ENCODE results near the gene DENND1B.

DENND1B gene

GRCh38 chr1:197674286-197674685, 101.0 kb downstream of the DENND1B start:
- H3K9me3 ChIP-seq (ENCODE audit: control insufficient read depth, low read length) = no peaks in the 10 kb centered on the region
- no peaks in the 10 kb centered on the region for H3K4me1 ChIP-seq (ENCODE audit: control insufficient read depth, insufficient read depth, low read length, poor library complexity, severe bottlenecking)
- DNase-seq = no peak
- H3K27me3 ChIP-seq (replicated peaks; ENCODE audit: control insufficient read depth, insufficient read depth, low read length, poor library complexity, severe bottlenecking) = no peaks in the 10 kb centered on the region
- H3K27ac ChIP-seq (ENCODE audit: insufficient read depth, low read length, poor library complexity, severe bottlenecking) = no peak overlapping the region
- H3K4me3 ChIP-seq (ENCODE audit: insufficient read depth, low read depth, low read length, poor library complexity, severe bottlenecking) = no peak overlapping the region
- H3K36me3 ChIP-seq (ENCODE audit: control insufficient read depth, insufficient read depth, low read length) = no peaks in the 10 kb centered on the region

- H3K9me3 ChIP-seq (ENCODE audit: control insufficient read depth, low read length) = no peaks in the 10 kb centered on the region
- H3K4me3 ChIP-seq (ENCODE audit: insufficient read depth, low read depth, low read length, poor library complexity, severe bottlenecking) = no peak overlapping the region
- no peaks in the 10 kb centered on the region for H3K4me1 ChIP-seq (ENCODE audit: control insufficient read depth, insufficient read depth, low read length, poor library complexity, severe bottlenecking)
- no peak overlapping the region for H3K27ac ChIP-seq (ENCODE audit: insufficient read depth, low read length, poor library complexity, severe bottlenecking)
- no peaks in the 10 kb centered on the region for H3K36me3 ChIP-seq (ENCODE audit: control insufficient read depth, insufficient read depth, low read length)
- no peaks in the 10 kb centered on the region for H3K27me3 ChIP-seq (replicated peaks; ENCODE audit: control insufficient read depth, insufficient read depth, low read length, poor library complexity, severe bottlenecking)
- DNase-seq = no peak
These were observed 102.0 kb downstream of the DENND1B start for GRCh38 chr1:197673292-197673691.

GRCh38 chr1:197672347-197672746, 102.9 kb downstream of the DENND1B start:
- no peak overlapping the region for H3K4me3 ChIP-seq (ENCODE audit: insufficient read depth, low read depth, low read length, poor library complexity, severe bottlenecking)
- no peaks in the 10 kb centered on the region for H3K4me1 ChIP-seq (ENCODE audit: control insufficient read depth, insufficient read depth, low read length, poor library complexity, severe bottlenecking)
- H3K27me3 ChIP-seq (replicated peaks; ENCODE audit: control insufficient read depth, insufficient read depth, low read length, poor library complexity, severe bottlenecking) = no peaks in the 10 kb centered on the region
- no peaks in the 10 kb centered on the region for H3K36me3 ChIP-seq (ENCODE audit: control insufficient read depth, insufficient read depth, low read length)
- no peaks in the 10 kb centered on the region for H3K9me3 ChIP-seq (ENCODE audit: control insufficient read depth, low read length)
- no peak overlapping the region for H3K27ac ChIP-seq (ENCODE audit: insufficient read depth, low read length, poor library complexity, severe bottlenecking)
- no peak for DNase-seq

GRCh38 chr1:197671920-197672319, 103.4 kb downstream of the DENND1B start:
- H3K27ac ChIP-seq (ENCODE audit: insufficient read depth, low read length, poor library complexity, severe bottlenecking) = no peak overlapping the region
- no peak for DNase-seq
- no peaks in the 10 kb centered on the region for H3K4me1 ChIP-seq (ENCODE audit: control insufficient read depth, insufficient read depth, low read length, poor library complexity, severe bottlenecking)
- no peaks in the 10 kb centered on the region for H3K27me3 ChIP-seq (replicated peaks; ENCODE audit: control insufficient read depth, insufficient read depth, low read length, poor library complexity, severe bottlenecking)
- H3K4me3 ChIP-seq (ENCODE audit: insufficient read depth, low read depth, low read length, poor library complexity, severe bottlenecking) = no peak overlapping the region
- no peaks in the 10 kb centered on the region for H3K36me3 ChIP-seq (ENCODE audit: control insufficient read depth, insufficient read depth, low read length)
- no peaks in the 10 kb centered on the region for H3K9me3 ChIP-seq (ENCODE audit: control insufficient read depth, low read length)

GRCh38 chr1:197671140-197671539, 104.1 kb downstream of the DENND1B start:
- DNase-seq = no peak
- Histone ChIP-seq H3K27ac (ENCODE audit: insufficient read depth, low read length, poor library complexity, severe bottlenecking) (no peak overlapping the region), H3K4me1 (ENCODE audit: control insufficient read depth, insufficient read depth, low read length, poor library complexity, severe bottlenecking) (no peaks in the 10 kb centered on the region), H3K36me3 (ENCODE audit: control insufficient read depth, insufficient read depth, low read length) (no peaks in the 10 kb centered on the region), H3K4me3 (ENCODE audit: insufficient read depth, low read depth, low read length, poor library complexity, severe bottlenecking) (no peak overlapping the region), H3K9me3 (ENCODE audit: control insufficient read depth, low read length) (no peaks in the 10 kb centered on the region), H3K27me3 (replicated peaks; ENCODE audit: control insufficient read depth, insufficient read depth, low read length, poor library complexity, severe bottlenecking) (no peaks in the 10 kb centered on the region)

- no peak for DNase-seq
- Histone ChIP-seq H3K36me3 (ENCODE audit: control insufficient read depth, insufficient read depth, low read length) (no peaks in the 10 kb centered on the region), H3K27me3 (replicated peaks; ENCODE audit: control insufficient read depth, insufficient read depth, low read length, poor library complexity, severe bottlenecking) (no peaks in the 10 kb centered on the region), H3K27ac (ENCODE audit: insufficient read depth, low read length, poor library complexity, severe bottlenecking) (no peak overlapping the region), H3K9me3 (ENCODE audit: control insufficient read depth, low read length) (no peaks in the 10 kb centered on the region), H3K4me3 (ENCODE audit: insufficient read depth, low read depth, low read length, poor library complexity, severe bottlenecking) (no peak overlapping the region), H3K4me1 (ENCODE audit: control insufficient read depth, insufficient read depth, low read length, poor library complexity, severe bottlenecking) (no peaks in the 10 kb centered on the region)
These were observed 108.5 kb downstream of the DENND1B start for GRCh38 chr1:197666769-197667285.

- H3K4me3 ChIP-seq (ENCODE audit: insufficient read depth, low read depth, low read length, poor library complexity, severe bottlenecking) = no peak overlapping the region
- H3K4me1 ChIP-seq (ENCODE audit: control insufficient read depth, insufficient read depth, low read length, poor library complexity, severe bottlenecking) = no peaks in the 10 kb centered on the region
- no peaks in the 10 kb centered on the region for H3K27me3 ChIP-seq (replicated peaks; ENCODE audit: control insufficient read depth, insufficient read depth, low read length, poor library complexity, severe bottlenecking)
- no peaks in the 10 kb centered on the region for H3K36me3 ChIP-seq (ENCODE audit: control insufficient read depth, insufficient read depth, low read length)
- H3K27ac ChIP-seq (ENCODE audit: insufficient read depth, low read length, poor library complexity, severe bottlenecking) = no peak overlapping the region
- DNase-seq = no peak
- no peaks in the 10 kb centered on the region for H3K9me3 ChIP-seq (ENCODE audit: control insufficient read depth, low read length)
These were observed 110.9 kb downstream of the DENND1B start for GRCh38 chr1:197664391-197664790.

- DNase-seq = no peak
- H3K36me3 ChIP-seq (ENCODE audit: control insufficient read depth, insufficient read depth, low read length) = no peaks in the 10 kb centered on the region
- no peaks in the 10 kb centered on the region for H3K9me3 ChIP-seq (ENCODE audit: control insufficient read depth, low read length)
- H3K27ac ChIP-seq (ENCODE audit: insufficient read depth, low read length, poor library complexity, severe bottlenecking) = no peak overlapping the region
- no peak overlapping the region for H3K4me3 ChIP-seq (ENCODE audit: insufficient read depth, low read depth, low read length, poor library complexity, severe bottlenecking)
- no peaks in the 10 kb centered on the region for H3K4me1 ChIP-seq (ENCODE audit: control insufficient read depth, insufficient read depth, low read length, poor library complexity, severe bottlenecking)
- H3K27me3 ChIP-seq (replicated peaks; ENCODE audit: control insufficient read depth, insufficient read depth, low read length, poor library complexity, severe bottlenecking) = no peaks in the 10 kb centered on the region
These were observed 111.9 kb downstream of the DENND1B start for GRCh38 chr1:197663162-197663953.

GRCh38 chr1:197660389-197660788, 114.9 kb downstream of the DENND1B start:
- H3K27ac ChIP-seq (ENCODE audit: insufficient read depth, low read length, poor library complexity, severe bottlenecking) = no peak overlapping the region
- no peak overlapping the region for H3K4me3 ChIP-seq (ENCODE audit: insufficient read depth, low read depth, low read length, poor library complexity, severe bottlenecking)
- H3K9me3 ChIP-seq (ENCODE audit: control insufficient read depth, low read length) = no peaks in the 10 kb centered on the region
- no peaks in the 10 kb centered on the region for H3K4me1 ChIP-seq (ENCODE audit: control insufficient read depth, insufficient read depth, low read length, poor library complexity, severe bottlenecking)
- DNase-seq = no peak
- no peaks in the 10 kb centered on the region for H3K27me3 ChIP-seq (replicated peaks; ENCODE audit: control insufficient read depth, insufficient read depth, low read length, poor library complexity, severe bottlenecking)
- H3K36me3 ChIP-seq (ENCODE audit: control insufficient read depth, insufficient read depth, low read length) = peaks cover 3% of the 10 kb centered on the region

GRCh38 chr1:197659171-197659570, 116.1 kb downstream of the DENND1B start:
- no peak for DNase-seq
- Histone ChIP-seq H3K9me3 (ENCODE audit: control insufficient read depth, low read length) (no peaks in the 10 kb centered on the region), H3K27ac (ENCODE audit: insufficient read depth, low read length, poor library complexity, severe bottlenecking) (no peak overlapping the region), H3K4me1 (ENCODE audit: control insufficient read depth, insufficient read depth, low read length, poor library complexity, severe bottlenecking) (no peaks in the 10 kb centered on the region), H3K27me3 (replicated peaks; ENCODE audit: control insufficient read depth, insufficient read depth, low read length, poor library complexity, severe bottlenecking) (no peaks in the 10 kb centered on the region), H3K4me3 (ENCODE audit: insufficient read depth, low read depth, low read length, poor library complexity, severe bottlenecking) (no peak overlapping the region), H3K36me3 (ENCODE audit: control insufficient read depth, insufficient read depth, low read length) (peaks cover 3% of the 10 kb centered on the region)

All from effector memory CD4-positive, alpha-beta T cell (primary cell).